NCI-H2227 (cell line): Measurements from ENCODE around the gene STYX.
A peak's percentile ranks its signal among the peaks of the same experiment; 100 is the strongest.

Experiments
- DNase-seq: peaks from one replicate; lab custom pipeline; 2025; ENCODE audit not compliant: unreplicated experiment; lab: John Stamatoyannopoulos, UW

The STYX gene

DNA sequence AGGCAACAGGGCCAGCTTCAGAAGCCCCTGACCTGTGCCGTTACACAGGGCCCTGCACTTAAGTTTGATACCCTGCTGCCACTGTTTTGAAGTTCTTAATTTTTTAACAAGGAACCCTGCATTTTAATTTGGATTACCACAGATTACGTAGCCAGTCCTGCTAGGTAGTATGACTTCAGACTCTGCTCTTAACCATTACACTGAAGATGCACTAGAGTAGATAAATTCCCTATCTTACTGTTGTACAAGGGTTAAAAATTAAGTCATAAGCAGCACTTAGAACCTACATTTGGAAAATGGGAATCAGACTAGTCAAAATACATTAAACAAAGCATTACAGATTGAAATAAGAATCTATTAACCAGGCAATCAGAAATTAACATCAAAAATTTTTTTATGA is 59.2 kb downstream of the STYX start:
- DNase-seq: no peak

DNA sequence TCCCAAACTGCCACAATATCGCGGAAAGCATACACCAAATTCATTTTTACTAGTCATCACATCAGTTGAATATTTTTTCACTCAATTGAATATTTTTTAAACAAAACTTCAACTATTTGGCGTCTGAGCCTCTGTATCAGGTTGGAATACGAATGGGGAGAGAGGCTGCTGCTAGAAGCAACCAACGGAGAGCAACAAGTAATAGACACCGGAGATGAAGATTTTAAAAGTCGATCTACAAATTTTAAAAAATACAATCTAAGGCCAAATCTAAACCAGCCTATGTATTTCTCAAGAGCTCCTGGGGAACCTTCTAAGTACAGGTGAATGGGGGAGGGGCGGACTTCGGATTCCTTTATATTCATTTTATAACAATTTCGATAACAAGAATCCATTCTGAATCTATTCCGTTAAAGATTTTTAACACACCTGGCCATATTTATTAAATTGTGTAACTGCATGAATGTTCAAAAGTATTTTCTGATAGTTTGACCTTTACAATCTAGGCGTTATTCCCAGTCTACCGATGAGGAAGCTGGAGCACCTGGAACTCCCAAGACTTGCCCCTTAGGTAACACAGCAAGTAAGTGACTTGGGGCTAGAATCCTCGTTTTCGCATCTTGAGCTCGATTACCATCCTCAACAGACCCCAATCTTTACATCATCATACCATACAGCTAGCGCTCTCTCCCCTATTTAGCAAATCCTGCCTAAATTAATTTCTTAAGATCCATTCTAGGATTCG is 60.2 kb downstream of the STYX start:
- DNase-seq: no peak

DNA sequence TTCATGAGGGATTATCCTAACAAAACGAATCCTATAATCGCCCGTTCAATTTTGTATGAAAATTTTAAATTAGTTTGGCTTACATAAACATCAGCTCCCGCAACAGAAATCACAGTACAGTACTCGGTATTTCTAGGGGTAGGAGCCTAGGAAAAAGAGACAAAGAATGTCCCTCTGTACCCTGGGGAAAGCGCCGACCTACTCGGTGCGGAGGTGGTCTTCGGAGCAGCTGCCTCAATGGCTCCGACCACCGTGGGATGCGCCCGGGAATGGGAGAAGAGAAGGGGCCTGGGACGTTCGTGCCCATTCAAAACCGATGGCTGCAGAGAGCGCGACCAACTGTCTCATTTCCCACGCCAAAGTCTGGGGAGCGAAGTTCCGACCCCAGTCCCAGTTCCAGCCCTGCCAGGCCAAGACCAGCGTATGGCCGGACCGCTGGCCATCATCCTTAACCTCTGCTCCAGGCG is 60.8 kb downstream of the STYX start:
- peak; percentile 56 for DNase-seq

DNA sequence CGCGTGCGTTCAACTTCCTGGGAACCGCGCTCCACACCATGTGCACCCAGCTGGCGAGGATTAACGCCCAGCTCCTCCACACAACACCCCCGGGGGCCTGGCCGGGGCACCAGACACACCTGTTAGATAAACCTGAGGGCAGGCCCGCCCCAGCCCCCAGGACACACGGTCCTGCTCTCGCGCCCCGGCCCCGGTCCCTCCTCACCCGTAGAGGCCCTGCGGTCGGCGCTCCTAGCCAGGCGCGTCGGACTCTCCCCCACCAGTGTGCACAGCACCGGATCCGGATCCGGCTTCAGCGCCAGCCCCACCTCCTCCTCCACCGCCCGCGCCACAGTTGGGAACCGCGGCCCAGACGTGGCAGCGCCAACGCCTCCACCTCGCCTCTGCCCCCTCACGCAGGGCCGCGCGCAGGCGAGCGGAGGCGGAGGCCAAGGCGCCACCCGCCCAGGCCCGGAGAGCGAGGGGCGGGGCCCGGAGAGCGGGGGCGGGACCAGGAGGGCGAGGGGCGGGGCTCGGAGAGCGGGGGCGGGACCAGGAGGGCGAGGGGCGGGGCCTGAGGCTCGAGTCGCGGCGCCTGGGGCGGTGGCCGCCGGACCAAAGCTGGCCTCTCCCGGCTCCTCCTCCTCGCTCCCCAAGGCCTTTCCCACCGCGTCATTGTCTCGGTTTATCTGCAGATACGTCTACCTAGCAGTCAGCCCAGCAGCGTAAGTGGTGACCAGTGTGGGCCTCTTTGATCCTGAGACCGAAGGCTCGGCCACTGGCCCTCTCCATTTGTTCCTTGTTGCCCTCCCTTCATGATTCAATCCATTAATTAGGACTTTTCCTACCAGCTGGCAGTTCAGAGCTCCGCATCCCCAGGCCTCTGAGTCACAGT is 61.5 kb downstream of the STYX start, which contains the start of gene GNPNAT1:
Gene GNPNAT1, minus strand, starts transcription at position 385 of the 874 bp plus-strand sequence. CDS start 6,957 bp downstream, outside the sequence.
- peak; percentile 95 for DNase-seq

DNA sequence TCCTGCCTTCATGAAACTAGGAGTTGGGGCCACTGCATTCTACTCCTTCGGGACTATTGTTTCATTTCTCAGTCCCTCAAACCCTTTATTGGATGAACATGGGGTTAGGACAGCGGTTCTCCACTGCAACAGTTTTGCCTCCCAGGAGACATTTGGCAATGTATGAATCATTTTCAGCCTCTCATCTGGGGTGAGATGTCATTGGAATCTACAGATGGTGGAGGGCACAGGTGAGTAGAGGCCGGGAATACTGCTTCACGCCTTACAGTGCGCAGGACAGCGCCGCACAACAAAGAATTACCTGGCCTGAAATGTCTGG is 62.1 kb downstream of the STYX start:
- no peak for DNase-seq

DNA sequence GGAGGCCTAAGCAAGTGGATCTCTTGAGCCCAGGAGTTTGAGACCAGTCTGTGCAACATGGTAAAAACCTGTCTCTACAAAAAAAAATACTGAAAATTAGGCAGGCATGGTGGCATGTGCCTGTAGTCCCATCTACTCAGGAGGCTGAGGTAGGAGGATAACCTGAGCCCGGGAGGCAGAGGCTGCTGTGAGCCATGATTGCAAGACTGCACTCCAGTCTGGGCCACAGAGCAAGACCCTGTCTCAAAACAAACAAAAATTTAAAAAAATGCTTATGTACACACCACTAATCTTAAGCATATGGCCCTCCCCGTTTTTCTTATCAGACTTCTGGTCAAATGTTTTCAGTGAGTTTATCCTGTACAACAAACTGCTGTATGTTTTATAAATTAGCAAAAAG is 63.1 kb downstream of the STYX start:
- DNase-seq: no peak

DNA sequence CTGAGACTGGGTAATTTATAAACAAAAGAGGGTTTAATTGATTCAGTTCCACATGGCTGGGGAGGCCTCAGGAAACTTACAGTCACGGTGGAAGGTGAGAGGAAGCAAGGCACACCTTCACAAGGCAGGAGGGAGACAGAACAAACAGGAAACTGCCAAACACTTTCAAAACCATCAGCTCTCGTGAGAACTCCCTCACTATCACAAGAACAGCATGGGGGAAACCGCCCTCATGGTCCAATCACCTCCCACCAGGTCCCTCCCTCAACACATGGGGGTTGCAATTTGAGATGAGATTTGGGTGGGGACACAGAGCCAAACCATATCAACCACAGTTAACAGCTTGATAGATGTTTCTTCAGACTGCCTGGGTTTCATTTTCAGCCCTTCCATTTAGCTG is 67.7 kb downstream of the STYX start:
- no peak for DNase-seq

DNA sequence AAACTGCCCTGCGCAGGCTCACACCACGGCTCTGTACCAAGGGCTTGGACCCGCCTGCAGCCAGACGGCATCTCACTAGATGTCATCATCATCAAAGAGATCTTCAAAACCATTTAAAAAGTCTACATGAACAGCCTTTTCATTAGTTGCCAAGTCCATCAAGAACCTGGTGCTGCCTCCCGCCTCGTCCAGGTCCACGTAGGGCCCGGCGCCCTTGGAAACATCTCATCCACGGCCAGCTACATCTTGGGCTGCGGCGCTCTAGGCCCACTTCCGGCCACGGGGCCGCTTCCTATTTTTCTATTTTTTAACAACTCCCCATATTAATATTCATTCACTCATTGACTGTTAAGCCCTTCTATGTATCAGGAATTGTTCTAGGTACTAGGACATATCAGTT is 68.9 kb downstream of the STYX start:
- no peak for DNase-seq

DNA sequence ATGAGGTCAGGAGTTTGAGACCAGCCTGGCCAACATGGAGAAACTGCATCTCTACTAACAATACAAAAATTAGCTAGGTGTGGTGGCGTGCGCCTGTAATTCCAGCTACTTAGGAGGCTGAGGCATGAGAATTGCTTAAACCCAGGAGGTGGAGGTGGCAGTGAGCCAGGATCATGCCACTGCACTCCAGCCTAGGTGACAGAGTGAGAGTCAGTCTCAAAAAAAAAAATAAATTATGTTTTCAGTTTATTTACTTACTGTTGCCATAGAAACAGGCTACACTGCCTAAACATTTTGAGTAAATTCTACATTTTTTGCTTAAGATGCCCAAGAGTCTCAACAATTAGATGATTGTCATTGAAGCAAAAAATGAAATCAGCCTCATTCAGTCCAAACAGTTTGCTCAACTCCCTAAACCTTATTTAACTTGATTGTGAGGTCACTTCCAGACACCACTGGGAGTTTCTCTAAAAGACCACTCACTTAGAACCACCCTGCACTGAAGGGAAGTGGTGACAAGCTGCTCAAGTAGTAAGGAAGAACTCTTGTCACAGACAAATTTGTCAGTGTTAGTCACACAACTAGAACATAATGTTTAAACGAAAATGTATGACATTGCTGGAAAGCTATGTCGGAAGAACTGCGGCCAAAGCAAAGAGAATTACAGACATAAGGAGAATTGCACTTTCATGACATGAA is 71.2 kb downstream of the STYX start:
- DNase-seq: no peak

DNA sequence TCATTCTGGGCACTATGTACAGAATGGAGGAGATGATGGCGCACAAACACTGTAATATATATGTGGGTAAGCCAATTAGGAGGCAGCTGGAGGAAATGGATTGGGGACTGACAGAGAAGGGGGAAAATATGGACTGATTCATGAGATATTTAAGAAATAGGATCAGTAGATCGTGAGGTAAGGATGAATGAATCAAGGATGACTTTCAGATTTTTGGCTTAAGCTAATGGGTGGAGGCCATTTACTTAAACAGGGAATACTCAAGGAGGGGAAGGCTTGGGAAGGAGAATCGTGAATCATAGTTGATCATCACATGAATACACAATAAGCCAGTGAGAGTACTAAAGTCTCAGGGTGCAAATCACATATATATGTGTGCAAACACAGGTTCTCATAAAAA is 72.6 kb downstream of the STYX start:
- DNase-seq: no peak

DNA sequence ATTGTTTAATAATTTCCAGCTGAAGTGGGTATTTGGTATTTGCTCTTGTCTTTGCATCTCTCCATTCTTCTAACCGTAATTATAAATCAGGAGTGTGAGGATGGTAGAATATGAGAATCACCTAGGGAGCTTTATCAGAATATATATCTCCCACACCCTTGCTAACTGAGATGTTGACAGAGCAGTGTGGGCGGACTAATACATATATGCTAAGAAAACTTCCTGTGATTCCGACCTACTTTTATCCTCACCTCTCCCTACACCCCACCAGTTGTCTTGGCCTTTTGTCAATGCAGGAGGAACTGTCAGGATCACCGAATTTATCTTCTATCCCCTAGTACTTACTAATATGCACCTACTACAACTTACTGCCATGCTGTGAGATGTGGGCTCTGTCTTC is 76.1 kb downstream of the STYX start:
- DNase-seq: no peak

DNA sequence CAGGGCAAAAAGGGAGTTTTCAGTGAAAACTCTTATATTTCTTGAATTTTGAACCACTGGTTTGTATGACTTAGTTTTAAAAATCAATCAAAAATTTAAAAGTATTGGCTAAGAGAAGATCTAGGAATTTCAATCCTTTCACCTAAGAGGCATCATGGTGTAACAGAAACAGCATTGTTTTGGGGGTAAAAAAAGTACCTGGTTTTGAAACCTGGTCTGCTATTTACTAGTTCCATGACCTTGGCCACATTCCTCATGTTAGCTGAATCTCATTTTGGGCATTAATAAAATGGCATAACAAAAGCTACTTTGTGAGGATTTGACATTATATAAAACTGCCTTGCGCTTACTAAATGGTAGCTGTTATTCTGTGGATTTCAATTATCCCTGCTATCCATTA is 78.1 kb downstream of the STYX start:
- no peak for DNase-seq

DNA sequence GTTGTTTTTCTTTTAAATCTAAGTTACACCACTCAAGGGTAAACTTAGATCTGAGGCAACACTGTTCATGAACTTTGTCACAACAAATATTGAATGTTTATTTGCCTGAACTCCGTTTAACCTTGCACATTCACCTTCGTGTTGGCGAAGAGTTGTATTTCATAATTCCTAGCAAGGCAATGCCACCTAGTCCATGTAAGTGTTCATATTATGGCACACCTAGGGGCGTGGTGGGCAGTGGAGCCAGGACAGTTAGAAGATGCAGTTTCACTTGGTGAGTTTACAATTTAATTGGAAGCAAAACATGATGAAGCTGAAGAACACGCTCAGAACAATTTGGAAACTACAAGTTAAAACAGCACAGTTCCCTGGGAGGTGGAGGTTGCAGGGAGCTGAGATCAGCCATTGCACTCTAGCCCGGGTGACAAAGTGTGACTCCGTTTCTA is 91.9 kb downstream of the STYX start:
- no peak for DNase-seq

DNA sequence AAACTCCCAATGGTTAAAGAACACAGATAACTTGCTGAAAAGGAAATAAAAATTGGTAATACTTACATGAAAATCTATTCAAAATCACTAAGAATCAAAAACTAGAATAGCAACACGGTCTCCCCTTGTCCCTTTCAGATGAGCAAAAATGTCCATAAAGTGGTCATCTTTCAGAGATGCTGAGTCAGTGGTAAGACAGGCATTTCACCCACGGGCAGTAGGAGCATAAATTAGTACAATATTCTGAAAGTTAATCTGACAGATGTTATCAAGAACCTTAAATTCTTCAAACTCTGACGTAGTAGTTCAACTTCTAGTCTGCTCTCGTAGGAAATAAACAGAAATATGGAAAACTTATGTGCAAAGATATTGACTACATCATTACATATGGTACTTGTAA is 94.5 kb downstream of the STYX start:
- no peak for DNase-seq
